GM19372 (cell line): ENCODE measurements around the gene ANAPC16.
"Not testable (repeated sequence)": the region's sequence is repeated elsewhere in the genome, so short reads cannot be mapped to it uniquely, and the experiment has no call there.

ENCODE experiments used
- ATAC-seq: cut with Tn5 transposase; IDR thresholded peaks from one replicate; pipeline ENCODE4 v1.9.1; 2021; ENCODE audit warnings: mild to moderate bottlenecking, low read depth, moderate library complexity; ENCODE audit not compliant: unreplicated experiment

The ANAPC16 gene

GRCh38 chr10:72260976-72261783 lies 45.4 kb downstream of the ANAPC16 start:
- ATAC-seq: peak; percentile 38

GRCh38 chr10:72261784-72262404 lies 46.1 kb downstream of the ANAPC16 start:
- ATAC-seq: peak; percentile 2

- ATAC-seq: no peak
Measured at GRCh38 chr10:72263613-72264241, 47.9 kb downstream of the ANAPC16 start.

- no peak for ATAC-seq
Measured at GRCh38 chr10:72264536-72264935, 48.7 kb downstream of the ANAPC16 start.

GRCh38 chr10:72265508-72265907 lies 49.7 kb downstream of the ANAPC16 start:
- ATAC-seq: no peak

- no peak for ATAC-seq
Measured at GRCh38 chr10:72265990-72266865, 50.4 kb downstream of the ANAPC16 start.

GRCh38 chr10:72267381-72267780 lies 51.6 kb downstream of the ANAPC16 start:
- no peak for ATAC-seq

- ATAC-seq: no peak
Measured at GRCh38 chr10:72267819-72268399, 52.1 kb downstream of the ANAPC16 start.

GRCh38 chr10:72268475-72269200 lies 52.8 kb downstream of the ANAPC16 start:
- not testable (repeated sequence) for ATAC-seq

- ATAC-seq: no peak
Measured at GRCh38 chr10:72270607-72271281, 54.9 kb downstream of the ANAPC16 start.

- no peak for ATAC-seq
Measured at GRCh38 chr10:72272689-72273409, 57.0 kb downstream of the ANAPC16 start.

- ATAC-seq: peak; percentile 83
Measured at GRCh38 chr10:72273410-72274212, 57.8 kb downstream of the ANAPC16 start, which contains the start of gene DDIT4. Gene DDIT4 (plus strand): TSS chr10:72273924. CDS start chr10:72274217, 293 bp downstream.

GRCh38 chr10:72274213-72274729 lies 58.5 kb downstream of the ANAPC16 start:
- ATAC-seq: peak; percentile 9

- ATAC-seq: no peak
Measured at GRCh38 chr10:72274730-72275350, 59.0 kb downstream of the ANAPC16 start.

GRCh38 chr10:72275351-72276012 lies 59.7 kb downstream of the ANAPC16 start:
- no peak for ATAC-seq

- ATAC-seq: no peak
Measured at GRCh38 chr10:72276013-72276387, 60.2 kb downstream of the ANAPC16 start.
